Ramos (cell line): Measurements from ENCODE around the gene EHBP1.
"Not testable (repeated sequence)": the region's sequence is repeated elsewhere in the genome, so short reads cannot be mapped to it uniquely, and the experiment has no call there.

Source experiments
- in situ Hi-C: fragments of 300-500 bp; cut with MboI; formaldehyde crosslinking; loops from one replicate; pipeline ENCODE4 v1.14.3; 2022; ENCODE audit warnings: low sequenced_read_pairs; ENCODE audit not compliant: unreplicated experiment

EHBP1 gene

GRCh38 chr2:62731275-62731674 is 25.8 kb downstream of the EHBP1 start:
- in situ Hi-C loops: no loop called here

GRCh38 chr2:62732262-62732777 is 26.8 kb downstream of the EHBP1 start:
- in situ Hi-C loops: no loop called here

- in situ Hi-C loops: no loop called here
Measured at GRCh38 chr2:62733546-62733945, 28.0 kb downstream of the EHBP1 start.

GRCh38 chr2:62736899-62737559 is 31.5 kb downstream of the EHBP1 start:
- in situ Hi-C loops: no loop called here

- in situ Hi-C loops: no loop called here
Measured at GRCh38 chr2:62738981-62739936, 33.7 kb downstream of the EHBP1 start.

GRCh38 chr2:62740221-62740620 is 34.7 kb downstream of the EHBP1 start:
- in situ Hi-C loops: no loop called here

GRCh38 chr2:62741127-62741526 is 35.6 kb downstream of the EHBP1 start:
- in situ Hi-C loops: no loop called here

GRCh38 chr2:62741954-62742722 is 36.6 kb downstream of the EHBP1 start:
- in situ Hi-C loops: no loop called here

GRCh38 chr2:62743506-62743905 is 38.0 kb downstream of the EHBP1 start:
- in situ Hi-C loops: no loop called here

- in situ Hi-C loops: no loop called here
Measured at GRCh38 chr2:62744603-62745002, 39.1 kb downstream of the EHBP1 start.

GRCh38 chr2:62745891-62746481 is 40.5 kb downstream of the EHBP1 start:
- in situ Hi-C loops: no loop called here

- in situ Hi-C loops: no loop called here
Measured at GRCh38 chr2:62747169-62747568, 41.7 kb downstream of the EHBP1 start.

GRCh38 chr2:62747876-62748275 is 42.4 kb downstream of the EHBP1 start:
- in situ Hi-C loops: no loop called here

- in situ Hi-C loops: not testable (repeated sequence)
Measured at GRCh38 chr2:62749111-62749510, 43.6 kb downstream of the EHBP1 start.

- in situ Hi-C loops: no loop called here
Measured at GRCh38 chr2:62757029-62757428, 51.5 kb downstream of the EHBP1 start.

GRCh38 chr2:62760026-62760425 is 54.5 kb downstream of the EHBP1 start:
- in situ Hi-C loops: no loop called here

GRCh38 chr2:62760555-62760954 is 55.0 kb downstream of the EHBP1 start:
- in situ Hi-C loops: no loop called here

- in situ Hi-C loops: no loop called here
Measured at GRCh38 chr2:62765619-62766376, 60.3 kb downstream of the EHBP1 start.

- in situ Hi-C loops: no loop called here
Measured at GRCh38 chr2:62768615-62769014, 63.1 kb downstream of the EHBP1 start.
